ENCODE measurements around the gene DPPA3.

The DPPA3 gene

DNA sequence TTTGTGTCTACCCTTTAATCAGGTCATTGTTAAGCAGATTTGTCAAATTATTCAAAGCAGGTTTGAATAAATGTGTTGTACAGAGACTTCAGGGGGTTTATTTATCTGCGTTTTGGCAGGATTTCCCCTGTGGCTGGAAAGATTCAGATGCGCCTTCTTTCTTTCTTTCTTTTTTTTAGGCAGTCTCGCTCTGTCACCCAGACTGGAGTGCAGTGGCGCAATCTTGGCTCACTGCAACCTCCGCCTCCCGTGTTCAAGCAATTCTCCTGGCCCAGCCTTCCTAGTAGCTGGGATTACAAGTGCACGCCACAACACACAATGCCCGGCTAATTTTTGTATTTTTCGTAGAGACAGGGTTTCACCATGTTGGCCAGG, 47.5 kb downstream of the DPPA3 start:
- H3K27me3 ChIP-seq (ENCODE audit: control insufficient read depth in 1 of 2, insufficient read depth in 2 of 2, low read length in 2 of 2), result no peaks in the 10 kb centered on the region
- H3K27ac ChIP-seq (ENCODE audit: low read length), result no peak overlapping the region
- no peaks in the 10 kb centered on the region for H3K36me3 ChIP-seq (ENCODE audit: control insufficient read depth in 2 of 2, insufficient read depth in 2 of 2, low read length in 2 of 2)
- no peaks in the 10 kb centered on the region for H3K9me3 ChIP-seq (ENCODE audit: control insufficient read depth in 2 of 2, low read length in 2 of 2)
- H3K4me1 ChIP-seq (ENCODE audit: control insufficient read depth, insufficient read depth, low read length), result no peaks in the 10 kb centered on the region
- H3K9ac ChIP-seq (ENCODE audit: low read length in 2 of 2), result no peak overlapping the region
- H3K4me3 ChIP-seq (ENCODE audit: low read length in 2 of 2), result no peak overlapping the region

Measured in stomach smooth muscle (tissue), 2 donors.